ENCODE data around the gene DUSP9.

Gene DUSP9

DNA sequence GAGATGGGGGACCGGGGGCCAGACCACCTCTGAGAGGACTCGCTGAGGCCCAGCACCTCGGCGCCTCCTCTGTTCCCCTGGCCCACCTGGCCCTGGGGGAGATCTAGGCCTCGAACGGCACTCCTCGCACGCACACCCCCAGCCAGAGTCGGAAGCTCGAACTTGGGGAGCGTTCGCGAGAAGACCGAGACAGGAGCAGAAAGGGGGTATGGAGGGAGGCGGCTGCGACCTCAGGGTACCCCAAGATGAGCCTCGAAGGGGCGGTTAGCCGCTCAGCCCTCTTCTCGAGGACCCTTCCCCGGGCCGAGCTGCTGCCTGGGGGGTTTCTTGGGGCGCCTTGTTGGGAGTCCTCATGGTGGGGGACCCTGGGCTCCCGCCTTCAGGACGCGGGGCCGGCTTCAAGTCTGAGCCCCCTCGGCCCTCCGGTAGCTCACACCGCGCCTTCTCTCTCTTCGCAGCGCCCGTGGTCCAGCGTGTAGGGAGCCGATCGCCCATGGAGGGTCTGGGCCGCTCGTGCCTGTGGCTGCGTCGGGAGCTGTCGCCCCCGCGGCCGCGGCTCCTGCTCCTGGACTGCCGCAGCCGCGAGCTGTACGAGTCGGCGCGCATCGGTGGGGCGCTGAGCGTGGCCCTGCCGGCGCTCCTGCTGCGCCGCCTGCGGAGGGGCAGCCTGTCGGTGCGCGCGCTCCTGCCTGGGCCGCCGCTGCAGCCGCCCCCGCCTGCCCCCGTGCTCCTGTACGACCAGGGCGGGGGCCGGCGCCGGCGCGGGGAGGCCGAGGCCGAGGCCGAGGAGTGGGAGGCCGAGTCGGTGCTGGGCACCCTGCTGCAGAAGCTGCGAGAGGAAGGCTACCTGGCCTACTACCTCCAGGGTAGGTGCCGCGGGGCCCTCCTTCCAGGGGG is 706 bp downstream of the DUSP9 start:
- DNase-seq (ENCODE audit: low read depth in 2 of 2), result no peak

DNA sequence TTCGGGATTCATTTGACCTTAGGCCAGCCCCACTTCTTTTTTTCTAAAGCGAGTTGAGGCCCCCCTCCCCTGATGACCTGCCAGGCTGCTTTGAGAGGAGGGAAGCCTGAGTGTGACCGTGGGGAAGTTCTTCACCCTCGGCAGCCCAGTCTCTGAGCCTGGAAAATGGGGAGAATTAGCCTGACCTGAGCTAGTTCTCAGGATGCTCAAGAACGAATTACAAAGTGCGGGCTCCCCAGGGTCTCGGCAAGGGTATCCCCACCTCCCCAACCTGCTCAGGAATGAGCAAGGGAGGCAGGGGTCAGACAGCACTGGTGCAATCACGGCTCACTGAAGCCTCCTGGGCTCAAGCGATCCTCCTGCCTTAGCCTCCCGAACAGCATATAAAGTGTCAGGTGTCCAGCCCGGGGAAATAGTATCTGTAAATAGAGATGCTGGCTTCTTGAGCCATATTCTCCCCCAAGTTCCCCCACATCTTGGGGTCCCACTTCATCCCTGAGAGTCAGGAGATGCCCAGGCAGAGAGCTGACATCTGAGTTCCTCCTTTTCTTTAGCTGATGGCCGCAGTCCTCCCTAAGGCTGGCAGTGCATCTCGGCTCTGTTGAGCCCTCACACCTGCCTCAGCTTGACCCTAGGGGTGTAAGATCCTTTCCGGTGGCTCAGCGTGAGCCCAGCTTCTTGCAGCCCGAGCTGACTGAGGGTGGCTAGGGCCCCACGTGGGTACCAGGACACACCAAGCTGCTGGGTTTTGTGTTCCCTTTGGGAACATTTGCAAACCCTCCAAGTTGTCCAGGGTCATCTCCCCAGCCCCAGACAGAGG is 1.6 kb downstream of the DUSP9 start:
- DNase-seq (ENCODE audit: low read depth in 2 of 2), result no peak

DNA sequence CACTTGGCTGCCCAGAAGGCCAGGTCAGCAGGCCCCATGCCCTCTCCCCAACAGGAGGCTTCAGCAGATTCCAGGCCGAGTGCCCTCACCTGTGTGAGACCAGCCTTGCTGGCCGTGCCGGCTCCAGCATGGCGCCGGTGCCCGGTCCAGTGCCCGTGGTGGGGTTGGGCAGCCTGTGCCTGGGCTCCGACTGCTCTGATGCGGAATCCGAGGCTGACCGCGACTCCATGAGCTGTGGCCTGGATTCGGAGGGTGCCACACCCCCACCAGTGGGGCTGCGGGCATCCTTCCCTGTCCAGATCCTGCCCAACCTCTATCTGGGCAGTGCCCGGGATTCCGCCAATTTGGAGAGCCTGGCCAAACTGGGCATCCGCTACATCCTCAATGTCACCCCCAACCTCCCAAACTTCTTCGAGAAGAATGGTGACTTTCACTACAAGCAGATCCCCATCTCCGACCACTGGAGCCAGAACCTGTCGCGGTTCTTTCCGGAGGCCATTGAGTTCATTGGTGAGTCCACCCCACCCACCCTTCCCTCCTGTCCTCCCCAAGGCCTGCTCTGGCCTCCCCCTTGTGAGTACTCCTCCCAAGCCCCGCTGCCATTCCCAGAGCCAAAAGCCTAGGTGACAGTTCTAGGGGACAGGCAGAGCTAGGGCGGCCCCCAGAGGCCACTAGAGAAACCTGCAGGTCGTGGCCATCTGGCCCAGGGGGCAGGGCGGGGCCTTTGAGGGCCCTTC is 2.3 kb downstream of the DUSP9 start:
- no peak for DNase-seq (ENCODE audit: low read depth in 2 of 2)

DNA sequence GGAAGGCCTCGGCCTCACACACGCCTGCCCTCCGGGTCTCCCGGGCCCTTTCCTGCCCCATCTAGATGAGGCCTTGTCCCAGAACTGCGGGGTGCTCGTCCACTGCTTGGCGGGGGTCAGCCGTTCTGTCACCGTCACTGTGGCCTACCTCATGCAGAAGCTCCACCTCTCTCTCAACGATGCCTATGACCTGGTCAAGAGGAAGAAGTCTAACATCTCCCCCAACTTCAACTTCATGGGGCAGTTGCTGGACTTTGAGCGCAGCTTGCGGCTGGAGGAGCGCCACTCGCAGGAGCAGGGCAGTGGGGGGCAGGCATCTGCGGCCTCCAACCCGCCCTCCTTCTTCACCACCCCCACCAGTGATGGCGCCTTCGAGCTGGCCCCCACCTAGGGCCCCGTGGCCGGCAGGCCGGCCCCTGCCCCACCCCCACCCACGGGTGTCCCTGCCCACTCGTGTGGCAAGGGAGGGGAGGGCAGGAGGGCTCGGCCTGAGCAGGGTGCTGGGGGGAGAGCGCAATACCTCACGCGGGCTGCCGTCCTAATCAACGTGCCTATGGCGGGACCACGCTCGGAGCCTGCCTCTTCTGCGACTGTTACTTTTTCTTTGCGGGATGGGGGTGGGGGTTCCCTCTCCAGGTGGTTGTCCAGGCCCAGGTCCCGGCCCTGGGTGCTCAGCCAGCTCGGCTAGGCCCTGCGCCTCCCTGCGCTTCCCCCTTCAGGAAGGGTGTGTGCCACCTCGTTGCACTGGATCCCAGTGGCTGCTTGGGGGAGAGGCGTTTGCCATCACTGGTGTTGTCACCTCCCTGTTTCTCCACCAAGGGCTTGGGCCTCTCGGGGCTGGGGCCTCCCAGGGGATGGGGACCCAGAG is 3.1 kb downstream of the DUSP9 start:
- DNase-seq (ENCODE audit: low read depth in 2 of 2), result no peak

DNA sequence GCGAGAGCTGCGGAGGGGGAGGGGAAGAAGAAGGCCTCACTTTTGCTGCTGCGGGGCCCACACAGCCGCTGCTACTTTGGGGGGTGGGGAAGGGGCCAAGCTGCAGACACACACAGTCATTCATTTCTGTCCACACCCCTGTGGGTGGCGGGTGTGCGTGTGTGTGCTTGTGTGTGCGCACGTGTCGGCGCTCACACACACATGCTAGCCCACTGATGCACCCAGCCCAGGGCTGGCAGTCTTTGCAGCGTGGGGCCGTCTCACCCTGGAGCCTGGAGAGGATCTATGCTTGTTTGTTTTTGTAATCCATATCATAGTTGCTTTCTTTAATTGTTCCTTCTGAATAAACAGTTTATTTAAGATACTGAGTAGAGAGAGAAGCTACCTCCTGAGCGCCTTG is 4.0 kb downstream of the DUSP9 start:
- DNase-seq (ENCODE audit: low read depth in 2 of 2), result no peak

DNA sequence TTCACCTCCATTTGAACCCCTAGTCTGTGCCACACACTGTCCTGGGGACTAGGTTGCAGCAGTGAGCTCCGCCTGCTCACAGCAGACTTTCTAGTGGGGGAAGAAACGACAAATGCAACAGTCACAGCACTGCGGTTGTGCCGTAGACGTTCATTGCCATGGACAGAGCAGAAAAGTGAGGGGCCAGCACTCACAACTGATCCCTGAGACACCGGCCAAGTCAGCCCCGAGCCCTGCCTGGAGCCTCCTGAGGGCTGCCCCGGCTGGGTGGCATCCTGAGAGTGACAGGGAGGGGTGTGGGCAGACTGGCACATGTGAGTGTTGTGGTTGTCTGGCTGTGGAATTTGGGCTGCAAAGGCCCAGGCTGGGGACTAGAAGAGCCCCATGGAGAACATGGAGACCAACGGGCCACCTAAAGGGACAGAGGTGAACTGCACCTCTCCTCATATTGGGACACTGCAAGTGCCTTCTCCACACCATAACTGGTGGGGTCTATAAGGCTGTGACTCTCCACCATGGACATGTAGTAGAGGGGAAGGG is 4.6 kb downstream of the DUSP9 start:
- DNase-seq (ENCODE audit: low read depth in 2 of 2), result no peak

DNA sequence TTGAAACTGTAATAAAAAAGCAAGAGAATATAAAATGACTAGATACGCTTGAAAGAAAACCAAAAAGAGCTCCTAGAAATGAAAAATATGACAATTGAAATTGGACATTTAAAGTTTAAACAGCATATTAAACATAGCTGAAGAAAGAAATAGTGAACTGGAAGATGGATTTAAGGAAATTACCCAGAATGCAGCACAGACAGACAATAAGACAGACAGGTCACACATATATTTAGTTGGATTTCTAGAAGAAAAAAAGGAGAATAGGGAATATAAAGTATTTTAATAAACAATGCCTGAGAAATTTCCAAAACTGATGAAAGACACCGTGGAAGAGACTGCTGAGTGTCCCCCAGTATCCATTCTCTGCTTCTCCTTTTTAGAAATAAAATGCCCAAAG is 6.6 kb downstream of the DUSP9 start:
- DNase-seq (ENCODE audit: low read depth in 2 of 2), result no peak

DNA sequence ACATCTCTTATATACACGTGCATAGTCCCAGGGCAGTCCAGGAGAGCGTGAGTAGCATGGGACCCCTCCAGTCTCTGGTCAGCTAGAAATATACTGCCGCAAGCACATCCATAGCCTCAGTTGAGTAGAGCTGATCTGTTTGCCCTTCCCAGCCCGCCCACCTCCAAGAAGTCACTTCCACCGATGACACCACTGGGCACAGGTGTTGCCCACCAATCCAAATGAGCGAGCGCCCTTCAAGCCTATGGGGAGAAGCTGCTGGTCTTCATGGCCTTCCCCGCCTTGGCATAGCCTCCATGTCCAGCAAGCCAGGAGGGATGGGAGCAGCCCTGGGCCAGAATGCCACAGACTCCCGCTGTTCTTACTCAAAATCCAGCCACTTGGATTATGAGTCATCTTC is 10.2 kb downstream of the DUSP9 start:
- no peak for DNase-seq (ENCODE audit: low read depth in 2 of 2)

DNA sequence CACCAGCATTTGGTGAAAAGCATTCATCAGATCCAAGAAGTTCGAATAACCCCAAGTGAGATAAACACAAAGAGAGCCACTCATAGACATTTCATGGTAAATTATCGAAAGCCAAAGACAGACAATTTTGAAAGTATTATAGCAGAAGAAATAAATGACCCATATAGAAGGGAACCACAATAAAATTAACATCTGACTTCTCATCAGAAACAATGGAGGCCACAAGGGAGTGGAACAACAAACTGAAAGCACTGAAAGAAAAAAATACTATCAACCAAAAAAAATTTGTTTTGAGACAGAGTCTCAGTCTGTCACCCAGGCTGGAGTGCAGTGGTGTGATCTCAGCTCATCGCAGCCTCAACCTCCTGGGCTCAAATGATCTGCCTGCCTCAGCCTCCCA is 12.3 kb downstream of the DUSP9 start:
- DNase-seq (ENCODE audit: low read depth in 2 of 2), result no peak

DNA sequence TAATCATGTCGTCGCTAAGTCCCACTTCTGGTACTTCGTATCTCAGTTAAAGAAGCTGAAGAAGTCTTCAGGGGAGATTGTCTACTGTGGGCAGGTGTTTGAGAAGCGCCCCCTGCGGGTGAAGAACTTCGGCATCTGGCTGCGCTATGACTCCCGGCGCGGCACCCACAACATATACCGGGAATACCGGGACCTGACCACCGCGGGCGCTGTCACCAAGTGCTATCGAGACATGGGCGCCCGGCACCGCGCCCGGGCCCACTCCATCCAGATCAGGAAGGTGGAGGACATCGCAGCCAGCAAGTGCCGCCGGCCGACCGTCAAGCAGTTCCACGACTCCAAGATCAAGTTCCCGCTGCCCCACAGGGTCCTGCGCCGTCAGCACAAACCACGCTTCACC is 15.3 kb downstream of the DUSP9 start:
- DNase-seq (ENCODE audit: low read depth in 2 of 2), result no peak

DNA sequence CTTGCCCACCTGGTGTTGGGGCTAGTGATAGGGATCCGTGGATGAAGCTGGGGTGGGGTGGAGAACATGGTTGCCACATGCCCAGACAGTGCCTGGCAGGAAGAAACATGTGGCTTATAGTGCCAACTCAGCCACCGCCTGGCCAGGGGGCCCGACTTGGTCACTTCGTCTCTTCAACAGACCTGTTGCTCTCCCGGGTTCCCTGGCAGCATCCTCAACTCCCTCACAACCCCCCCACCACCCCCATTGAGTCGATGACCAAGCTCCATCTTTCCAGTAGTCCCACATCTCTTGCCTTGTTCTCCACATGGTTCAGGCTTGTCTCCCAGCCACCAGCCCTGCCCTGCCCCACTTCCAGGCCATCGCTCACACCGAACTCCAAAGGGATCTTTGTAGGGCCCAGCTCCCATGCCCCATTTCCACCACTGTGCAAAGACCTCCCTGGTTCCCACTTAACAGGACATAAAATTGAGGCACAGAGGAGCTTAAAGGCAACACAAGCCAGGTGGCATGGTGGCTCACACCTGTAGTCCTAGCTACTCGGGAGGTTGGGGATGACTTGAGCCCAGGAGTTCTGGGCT is 18.8 kb downstream of the DUSP9 start:
- no peak for DNase-seq (ENCODE audit: low read depth in 2 of 2)

DNA sequence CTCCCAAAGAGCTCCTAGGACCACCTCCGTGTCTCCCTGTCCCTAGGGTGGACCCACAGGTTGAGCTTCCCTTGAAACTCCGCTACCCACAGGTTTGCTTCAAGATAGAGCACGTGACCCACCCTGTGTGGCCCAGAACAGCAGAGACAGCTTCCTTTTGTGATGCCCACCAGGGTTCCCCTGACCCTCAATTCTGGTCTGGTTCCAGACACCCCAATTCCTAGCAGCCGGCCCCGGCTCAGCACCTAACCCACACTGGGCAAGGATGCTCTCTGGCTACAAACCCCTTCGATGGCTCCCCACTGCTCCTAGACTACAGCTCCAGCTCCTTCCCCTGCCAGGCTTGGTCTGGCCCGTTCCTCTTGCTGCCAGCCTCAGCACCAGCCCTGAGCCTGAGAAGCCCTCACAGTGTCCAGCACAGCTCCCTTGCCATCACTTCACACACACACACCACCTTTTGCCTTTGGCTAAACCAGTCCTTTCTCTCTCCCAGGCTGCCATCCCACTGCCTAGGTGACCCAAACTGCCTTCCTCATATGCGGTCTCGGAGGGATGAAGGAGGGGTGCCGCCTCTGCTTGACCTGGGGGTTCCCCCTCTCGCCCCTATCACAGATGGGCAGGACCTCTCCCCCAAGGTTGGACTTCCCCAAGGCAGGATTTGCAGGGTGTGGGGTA is 20.4 kb downstream of the DUSP9 start:
- DNase-seq (ENCODE audit: low read depth in 2 of 2), result no peak

DNA sequence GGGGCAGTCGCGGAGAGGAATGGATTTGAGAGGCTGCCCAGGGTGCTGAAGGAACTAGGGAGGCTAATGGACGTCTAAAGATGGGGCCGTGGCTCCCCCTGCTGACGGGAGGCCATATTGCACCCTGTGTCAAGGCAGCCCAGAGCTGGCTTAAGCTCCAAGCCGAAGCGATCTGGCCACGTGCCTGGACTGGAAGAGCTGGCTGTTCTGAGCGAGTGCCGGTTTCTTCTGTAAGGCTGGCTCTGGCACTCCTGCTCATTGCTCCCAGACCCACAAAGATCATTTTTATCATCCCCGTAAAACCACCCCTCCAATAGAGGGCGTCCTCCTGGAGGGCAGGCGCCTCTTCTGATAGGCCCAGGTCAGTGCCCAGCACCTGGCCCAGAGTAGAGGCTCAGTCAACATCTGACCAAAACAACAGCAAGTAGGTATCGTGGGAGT is 21.0 kb downstream of the DUSP9 start:
- DNase-seq (ENCODE audit: low read depth in 2 of 2), result peak; percentile 20 to 25

DNA sequence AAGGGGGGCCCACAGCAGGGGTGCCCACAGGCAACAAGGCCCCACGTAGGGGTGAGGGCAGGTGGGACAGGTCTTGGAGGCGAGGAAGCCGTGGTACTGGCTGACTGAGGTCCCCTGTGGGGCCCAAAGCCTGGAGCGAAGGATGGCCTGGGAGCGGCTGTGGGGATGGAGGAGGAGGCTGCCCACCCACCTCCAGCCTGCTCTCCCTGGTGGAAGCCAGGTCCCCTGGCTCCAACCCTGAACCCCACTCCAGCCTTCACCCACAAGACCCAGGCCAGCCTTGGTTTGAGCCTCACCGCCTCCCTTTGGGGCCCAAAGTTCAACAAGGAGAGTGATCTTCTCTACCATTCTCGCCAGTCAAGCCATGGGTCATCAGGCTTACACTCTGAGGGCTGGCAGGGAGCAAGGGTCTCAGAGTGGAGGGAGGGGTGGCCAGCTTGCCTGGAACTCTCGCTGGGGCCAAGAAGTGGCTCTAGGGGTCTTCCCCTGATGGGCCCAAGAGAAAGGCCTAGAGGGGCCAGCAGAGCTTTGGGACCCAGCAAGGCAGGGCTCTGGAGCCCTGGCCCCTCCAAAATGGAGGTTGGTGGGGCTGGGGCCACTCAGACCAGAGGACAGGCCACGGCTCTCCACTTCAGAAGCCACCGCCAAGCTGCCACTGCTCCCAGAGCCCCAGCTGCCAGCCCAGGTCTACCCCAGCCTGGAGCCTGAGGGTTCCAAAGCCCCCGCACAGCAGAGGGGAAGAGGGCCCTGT is 21.6 kb downstream of the DUSP9 start:
- no peak for DNase-seq (ENCODE audit: low read depth in 2 of 2)

DNA sequence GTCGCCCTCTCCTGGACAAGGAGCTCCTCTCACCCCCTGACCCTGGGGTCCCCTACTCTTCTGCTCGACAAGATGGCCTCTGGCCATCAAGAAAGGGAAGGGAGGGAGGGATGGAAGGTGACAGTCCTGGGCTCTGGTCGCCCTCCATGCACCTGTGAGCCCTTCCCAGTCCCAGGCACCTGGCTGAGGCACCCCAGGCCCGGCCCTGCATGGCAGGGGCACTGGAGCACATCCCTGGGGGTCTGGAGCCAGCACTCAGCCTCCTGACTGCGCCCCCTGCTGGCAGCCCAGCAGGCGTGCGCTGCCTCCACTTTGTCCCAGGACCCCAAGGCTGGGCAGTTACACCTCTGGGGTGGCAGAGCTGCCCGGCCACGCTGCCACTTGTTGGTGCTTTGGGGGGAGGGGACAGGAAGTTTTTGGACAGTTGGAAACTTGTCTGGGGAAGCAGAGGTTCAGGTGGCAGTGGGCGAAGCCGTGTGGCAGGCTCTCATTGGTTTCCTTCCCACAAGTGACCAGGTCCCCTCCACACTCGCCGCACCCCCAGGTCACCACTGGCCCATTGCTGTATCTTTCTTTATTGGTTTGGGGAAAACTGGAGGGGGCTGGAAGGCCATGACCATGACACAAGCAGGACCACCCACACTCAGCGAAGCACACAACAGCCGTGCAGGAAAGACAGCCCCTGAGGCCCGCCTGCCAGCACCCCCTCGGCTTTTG is 22.3 kb downstream of the DUSP9 start:
- no peak for DNase-seq (ENCODE audit: low read depth in 2 of 2)

DNA sequence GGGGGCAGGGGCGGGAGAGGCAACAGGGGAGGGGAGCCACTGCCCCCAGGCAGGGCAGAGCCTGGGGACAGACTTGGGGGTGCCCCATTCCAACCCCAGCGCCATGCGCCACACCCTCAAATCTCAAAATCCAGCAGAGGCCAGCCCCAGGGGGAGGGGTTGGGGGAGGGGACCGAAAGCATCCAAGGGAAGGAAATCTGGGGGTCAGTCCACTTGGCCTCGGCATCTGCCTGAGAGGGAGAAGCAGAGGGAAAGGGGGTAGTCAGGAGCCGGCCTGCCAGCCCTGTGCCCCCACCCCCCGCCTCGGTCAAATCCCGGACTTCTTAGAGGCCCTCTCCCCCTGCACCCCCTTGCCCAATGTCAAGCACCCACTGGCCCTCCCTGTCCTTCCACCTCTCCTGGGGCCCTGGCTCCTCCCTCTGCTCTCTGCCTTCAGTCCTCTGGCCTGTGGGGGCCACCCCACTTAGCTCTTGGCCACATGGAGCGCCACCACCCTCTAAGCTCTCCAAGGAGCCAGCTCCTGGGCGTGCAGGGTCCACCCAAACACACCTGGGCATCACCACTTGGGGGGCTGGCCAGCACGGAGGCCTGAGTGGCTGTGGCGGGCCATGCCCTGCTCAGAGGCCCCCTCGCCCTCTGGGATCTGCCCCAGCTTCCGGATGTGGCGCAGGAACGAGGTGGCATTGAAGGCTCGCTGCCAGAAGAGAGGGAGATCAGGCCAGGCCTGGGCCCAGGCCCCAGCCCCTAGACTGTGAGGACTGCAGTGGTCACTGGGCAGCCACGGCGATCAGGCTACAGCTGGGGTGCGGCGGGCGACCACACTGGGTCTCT is 23.1 kb downstream of the DUSP9 start:
- no peak for DNase-seq (ENCODE audit: low read depth in 2 of 2)

DNA sequence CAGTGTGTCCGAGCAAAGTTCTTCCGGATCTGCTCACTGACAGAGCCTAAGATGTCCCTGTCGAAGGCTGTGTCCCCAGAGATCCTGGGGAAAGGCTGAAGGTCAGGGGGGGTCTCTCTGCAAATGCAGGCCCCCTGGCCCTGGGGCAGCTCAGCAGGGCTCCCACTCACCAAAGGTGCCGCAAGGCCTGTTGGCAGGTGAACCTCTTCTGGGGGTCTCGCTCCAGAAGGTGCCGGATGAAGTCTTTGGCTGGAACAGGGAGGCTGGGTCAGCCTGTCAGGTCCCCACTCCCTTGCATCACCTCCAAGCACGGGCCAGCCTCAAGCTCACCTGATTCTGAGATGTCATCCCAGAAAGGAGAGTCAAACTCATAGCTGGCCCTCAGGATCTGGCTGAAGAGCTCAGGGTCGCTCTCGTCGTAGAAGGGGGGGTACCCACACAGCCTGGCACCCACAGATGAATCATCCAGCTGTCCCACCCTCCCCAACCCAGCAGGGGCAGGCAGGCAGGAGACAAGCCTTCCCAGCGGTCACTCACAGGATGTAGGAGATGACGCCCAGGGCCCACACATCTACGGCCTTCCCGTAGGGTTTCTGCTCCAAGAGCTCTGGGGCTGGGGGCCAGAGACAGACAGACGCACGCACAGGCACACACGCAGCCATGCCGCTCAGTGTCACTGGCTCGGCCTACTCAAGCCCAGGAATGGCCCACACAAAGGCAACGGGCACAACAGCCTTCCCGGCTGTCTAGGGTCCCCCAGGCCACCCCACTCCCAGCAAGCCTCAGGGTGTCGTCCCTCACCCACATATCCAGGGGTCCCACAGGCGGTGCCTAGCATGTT is 24.0 kb downstream of the DUSP9 start:
- no peak for DNase-seq (ENCODE audit: low read depth in 2 of 2)

All from fibroblast of skin of left biceps (primary cell).